Parathyroid adenoma (tissue), 2 donors: ENCODE data around the gene TENT4B.

Experiments
- H2AFZ ChIP-seq: fragments of 300-600 bp; sonication (generic); one replicate; pipeline ENCODE4 v1.7.0; 2017; ENCODE audit warnings: antibody characterized with exemption, mild to moderate bottlenecking
- H3K27ac ChIP-seq: fragments of 300-600 bp; sonication (generic); one replicate; pipeline ENCODE4 v1.7.0; 2017
- H3K27me3 ChIP-seq: fragments of 300-600 bp; sonication (generic); one replicate; pipeline ENCODE4 v1.7.0; 2017; ENCODE audit warnings: low read length; ENCODE audit not compliant: control insufficient read depth, insufficient read depth
- H3K36me3 ChIP-seq: fragments of 300-600 bp; sonication (generic); one replicate; pipeline ENCODE4 v1.7.0; 2017; ENCODE audit warnings: low read length; ENCODE audit not compliant: control insufficient read depth, insufficient read depth
- H3K4me1 ChIP-seq: fragments of 300-600 bp; sonication (generic); one replicate; pipeline ENCODE4 v1.7.0; 2017; ENCODE audit warnings: control low read depth
- H3K4me2 ChIP-seq: fragments of 300-600 bp; sonication (generic); one replicate; pipeline ENCODE4 v1.7.0; 2017; ENCODE audit warnings: low read length
- H3K4me3 ChIP-seq: fragments of 300-600 bp; sonication (generic); one replicate; pipeline ENCODE4 v1.7.0; 2017; ENCODE audit warnings: low read depth, low read length
- H3K79me2 ChIP-seq: fragments of 300-600 bp; sonication (generic); one replicate; pipeline ENCODE4 v1.7.0; 2017; ENCODE audit warnings: control low read depth
- H3K9ac ChIP-seq: fragments of 300-600 bp; sonication (generic); one replicate; pipeline ENCODE4 v1.7.0; 2017; ENCODE audit warnings: mild to moderate bottlenecking
- H3K9me3 ChIP-seq: fragments of 300-600 bp; sonication (generic); one replicate; pipeline ENCODE4 v1.7.0; 2017; ENCODE audit warnings: low read length; ENCODE audit not compliant: control insufficient read depth
- TF ChIP-seq, protein P1 (sequence below): fragments of 300-600 bp; sonication (generic); IDR thresholded peaks from one replicate; pipeline ENCODE4 v1.7.0; 2017; ENCODE audit warnings: antibody characterized with exemption, mild to moderate bottlenecking
- donor health status: primary hyperparathyroidism.

TENT4B gene

DNA sequence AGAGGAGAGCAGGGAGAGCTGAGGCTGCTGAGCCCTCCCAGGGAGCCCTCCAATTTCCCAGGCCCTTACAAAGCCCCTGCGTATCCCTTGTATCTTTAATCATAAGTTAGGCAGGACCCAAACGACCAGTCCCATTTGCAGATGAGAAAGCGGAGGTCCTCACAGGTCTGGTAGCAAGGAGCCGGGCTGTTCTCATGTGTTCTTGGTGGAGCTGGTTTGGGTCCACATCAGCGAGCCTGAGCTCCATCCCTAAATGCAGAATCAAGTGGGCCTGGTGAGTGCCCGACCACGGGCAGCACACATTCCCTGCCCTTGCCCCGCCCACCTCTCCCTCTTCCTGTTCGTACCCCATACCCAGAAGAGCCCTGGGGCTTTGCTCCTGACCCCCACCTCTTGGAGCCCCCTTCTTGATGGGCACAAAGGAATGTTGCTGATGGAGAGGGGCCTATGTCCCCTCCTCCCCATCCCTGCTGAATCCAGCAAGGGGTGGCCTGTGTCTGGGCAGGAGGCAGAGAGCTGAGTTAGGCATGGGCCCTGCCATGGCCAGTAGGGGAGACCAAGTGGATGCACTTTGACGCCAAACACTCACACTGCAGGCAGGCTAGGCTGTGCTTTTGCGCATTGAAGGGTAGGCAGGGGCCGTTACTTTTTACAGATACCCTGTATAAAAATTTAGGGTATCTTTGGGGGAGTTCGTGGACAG, 95.0 kb downstream of the TENT4B start:
- Histone ChIP-seq H2AFZ (no peak overlapping the region), H3K4me2 (no peak overlapping the region), H3K36me3 (no peaks in the 10 kb centered on the region), H3K27ac (no peak overlapping the region), H3K9me3 (no peaks in the 10 kb centered on the region), H3K9ac (no peak overlapping the region), H3K4me1 (no peaks in the 10 kb centered on the region), H3K27me3 (no peaks in the 10 kb centered on the region), H3K79me2 (no peaks in the 10 kb centered on the region), H3K4me3 (no peak overlapping the region)
- TF ChIP-seq, protein P1, sequence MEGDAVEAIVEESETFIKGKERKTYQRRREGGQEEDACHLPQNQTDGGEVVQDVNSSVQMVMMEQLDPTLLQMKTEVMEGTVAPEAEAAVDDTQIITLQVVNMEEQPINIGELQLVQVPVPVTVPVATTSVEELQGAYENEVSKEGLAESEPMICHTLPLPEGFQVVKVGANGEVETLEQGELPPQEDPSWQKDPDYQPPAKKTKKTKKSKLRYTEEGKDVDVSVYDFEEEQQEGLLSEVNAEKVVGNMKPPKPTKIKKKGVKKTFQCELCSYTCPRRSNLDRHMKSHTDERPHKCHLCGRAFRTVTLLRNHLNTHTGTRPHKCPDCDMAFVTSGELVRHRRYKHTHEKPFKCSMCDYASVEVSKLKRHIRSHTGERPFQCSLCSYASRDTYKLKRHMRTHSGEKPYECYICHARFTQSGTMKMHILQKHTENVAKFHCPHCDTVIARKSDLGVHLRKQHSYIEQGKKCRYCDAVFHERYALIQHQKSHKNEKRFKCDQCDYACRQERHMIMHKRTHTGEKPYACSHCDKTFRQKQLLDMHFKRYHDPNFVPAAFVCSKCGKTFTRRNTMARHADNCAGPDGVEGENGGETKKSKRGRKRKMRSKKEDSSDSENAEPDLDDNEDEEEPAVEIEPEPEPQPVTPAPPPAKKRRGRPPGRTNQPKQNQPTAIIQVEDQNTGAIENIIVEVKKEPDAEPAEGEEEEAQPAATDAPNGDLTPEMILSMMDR = no peak

DNA sequence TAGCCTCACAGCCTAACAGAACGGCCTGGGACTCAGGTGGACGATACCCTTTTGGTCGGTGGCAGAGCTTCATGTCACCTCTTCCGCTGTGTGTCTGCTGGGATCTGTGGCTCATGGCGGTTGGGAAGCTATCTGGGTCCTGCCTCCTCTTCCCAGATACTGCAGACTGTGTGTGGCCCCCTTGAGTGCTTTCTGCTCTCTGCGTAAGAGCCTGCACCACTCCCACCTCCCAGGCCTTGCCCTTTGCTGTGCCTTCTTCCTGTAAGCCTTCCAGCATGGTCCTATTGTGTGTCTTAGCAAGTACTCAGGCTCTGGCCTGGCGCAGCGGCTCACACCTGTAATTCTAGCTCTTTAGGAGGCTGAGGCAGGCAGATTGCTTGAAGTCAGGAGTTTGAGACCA, 95.7 kb downstream of the TENT4B start:
- Histone ChIP-seq H3K27me3 (no peaks in the 10 kb centered on the region), H2AFZ (no peak overlapping the region), H3K9ac (no peak overlapping the region), H3K4me1 (no peaks in the 10 kb centered on the region), H3K79me2 (no peaks in the 10 kb centered on the region), H3K4me3 (no peak overlapping the region), H3K36me3 (no peaks in the 10 kb centered on the region), H3K9me3 (no peaks in the 10 kb centered on the region), H3K4me2 (no peak overlapping the region), H3K27ac (no peak overlapping the region)
- TF ChIP-seq, protein P1 = no peak

DNA sequence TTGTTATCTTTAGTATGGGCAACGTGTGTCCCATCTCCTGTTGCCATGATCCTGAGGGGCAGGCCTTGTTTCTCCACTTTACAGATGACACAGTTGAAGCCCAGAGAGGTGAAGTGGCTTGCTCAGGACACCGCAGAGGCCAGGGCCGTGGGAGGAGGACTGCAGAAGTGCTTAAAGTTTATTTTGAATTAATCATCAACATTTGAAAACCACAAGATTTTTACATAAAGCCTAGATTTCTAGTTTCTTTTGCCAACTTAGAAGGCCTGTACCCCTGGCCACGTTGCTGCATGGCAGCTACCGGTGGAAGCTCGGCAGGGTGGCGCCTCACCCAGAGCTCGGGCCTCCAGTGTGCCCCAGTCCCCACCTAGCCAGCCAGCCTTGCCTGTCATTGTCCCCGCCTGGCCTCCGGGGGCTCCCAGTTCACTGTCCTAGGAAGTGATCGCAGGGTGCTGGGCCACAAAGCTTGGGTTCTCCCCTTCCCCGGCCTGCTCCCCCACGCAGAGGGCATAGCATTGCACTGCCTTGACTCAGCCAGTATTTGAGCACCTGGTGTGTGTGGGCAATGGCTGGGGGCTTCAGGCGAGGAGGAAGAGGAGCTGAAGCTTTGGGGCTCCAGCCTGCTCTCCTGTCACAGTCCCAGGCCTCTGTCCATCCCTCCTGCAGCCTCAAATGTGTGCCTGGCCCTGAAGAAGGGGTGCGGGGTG, 98.4 kb downstream of the TENT4B start:
- Histone ChIP-seq H3K27me3 (no peaks in the 10 kb centered on the region), H3K27ac (no peak overlapping the region), H3K4me1 (no peaks in the 10 kb centered on the region), H3K4me2 (no peak overlapping the region), H3K4me3 (no peak overlapping the region), H3K36me3 (no peaks in the 10 kb centered on the region), H2AFZ (no peak overlapping the region), H3K9ac (no peak overlapping the region), H3K79me2 (no peaks in the 10 kb centered on the region), H3K9me3 (no peaks in the 10 kb centered on the region)
- TF ChIP-seq, protein P1 = no peak

DNA sequence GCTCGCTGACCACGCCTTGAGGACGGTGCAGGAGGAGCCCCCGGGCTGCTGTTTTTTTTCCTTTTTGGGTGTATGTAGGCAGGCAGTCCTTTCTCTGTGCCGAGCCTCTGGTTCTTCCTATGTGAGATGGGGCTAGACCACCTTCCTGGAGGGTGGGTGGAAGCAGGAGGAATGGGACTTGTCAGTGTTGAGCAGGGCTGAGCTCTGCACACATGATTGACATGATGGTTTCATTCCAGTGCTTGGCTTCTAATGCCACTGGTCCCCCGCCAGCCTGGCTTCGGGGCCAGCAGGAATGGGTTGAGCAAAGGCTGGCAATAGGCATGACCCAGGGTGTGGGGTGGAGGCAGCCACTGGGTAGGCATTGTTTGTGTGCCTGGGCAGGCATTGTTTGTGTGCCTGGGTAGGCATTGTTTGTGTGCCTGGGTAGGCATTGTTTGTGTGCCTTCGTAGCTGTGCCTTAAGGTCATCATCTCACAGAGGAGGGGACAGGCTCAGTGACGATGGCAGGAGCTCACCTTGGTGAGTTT, 99.0 kb downstream of the TENT4B start:
- H3K27ac ChIP-seq = no peak overlapping the region
- no peaks in the 10 kb centered on the region for H3K27me3 ChIP-seq
- no peaks in the 10 kb centered on the region for H3K4me1 ChIP-seq
- H3K79me2 ChIP-seq = no peaks in the 10 kb centered on the region
- TF ChIP-seq, protein P1 = no peak
- no peak overlapping the region for H3K4me2 ChIP-seq
- H3K36me3 ChIP-seq = no peaks in the 10 kb centered on the region
- no peak overlapping the region for H3K9ac ChIP-seq
- H3K4me3 ChIP-seq = no peak overlapping the region
- no peaks in the 10 kb centered on the region for H3K9me3 ChIP-seq
- H2AFZ ChIP-seq = no peak overlapping the region
